Measurements from ENCODE around the gene JAZF1.

The JAZF1 gene

DNA sequence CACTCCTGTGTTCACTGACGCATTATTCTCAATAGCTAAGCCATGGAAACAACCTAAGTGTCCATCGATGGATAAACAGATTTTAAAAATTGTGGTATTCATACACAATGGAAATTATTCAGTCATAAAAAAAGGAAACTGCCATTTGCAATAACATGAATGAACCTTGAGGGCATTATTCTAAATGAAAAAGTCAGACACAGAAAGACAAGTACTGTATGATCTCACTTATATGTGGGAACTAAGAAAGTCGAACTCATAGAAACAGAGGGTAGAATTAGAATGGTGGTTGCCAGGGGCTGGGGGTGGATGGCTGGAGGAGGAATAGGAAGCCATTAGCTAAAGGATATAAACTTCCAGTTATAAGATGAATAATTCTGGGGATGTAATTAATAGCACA lies 71.8 kb downstream of the JAZF1 start:
- DNase-seq (no peak), ATAC-seq (replicated peaks) (peak; percentile 27)
- H3K4me3 Mint-ChIP-seq: no peak overlapping the region
- no peaks in the 10 kb centered on the region for H3K27me3 Mint-ChIP-seq
- peak overlapping the region; percentile 60 for H3K27ac Mint-ChIP-seq
- peaks cover 11 to 33% of the 10 kb centered on the region in 2 donors for H3K36me3 Mint-ChIP-seq
- peaks cover 44 to 74% of the 10 kb centered on the region in 2 donors for H3K4me1 Mint-ChIP-seq
- H3K9me3 Mint-ChIP-seq: peaks cover 0 to 2% of the 10 kb centered on the region in 2 donors

DNA sequence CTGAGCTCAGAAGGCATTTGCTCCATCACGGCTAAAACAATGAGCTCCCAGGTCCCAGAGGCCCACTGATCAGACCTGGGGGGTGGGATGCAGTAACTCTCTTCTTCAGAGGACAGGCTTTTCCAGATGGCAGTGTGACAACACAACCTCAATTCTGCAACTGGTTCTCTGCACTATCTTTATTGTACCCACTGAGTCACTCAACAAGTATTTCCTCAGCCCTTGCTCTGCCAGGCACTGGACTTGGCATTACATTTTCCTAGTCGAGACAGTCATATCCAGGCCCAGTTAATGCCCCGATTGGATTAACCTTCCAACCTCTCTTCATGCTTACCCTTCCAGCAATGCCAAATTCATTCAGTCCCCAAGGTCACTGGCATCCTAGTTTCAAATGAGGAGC lies 72.6 kb downstream of the JAZF1 start:
- H3K4me1 Mint-ChIP-seq: peaks cover 44 to 75% of the 10 kb centered on the region in 2 donors
- no peak for DNase-seq
- no peak for ATAC-seq (replicated peaks)
- H3K36me3 Mint-ChIP-seq: peaks cover 15 to 39% of the 10 kb centered on the region in 2 donors
- no peak overlapping the region for H3K27ac Mint-ChIP-seq
- H3K9me3 Mint-ChIP-seq: peaks cover 0 to 2% of the 10 kb centered on the region in 2 donors
- no peak overlapping the region for H3K4me3 Mint-ChIP-seq
- no peaks in the 10 kb centered on the region for H3K27me3 Mint-ChIP-seq

GRCh38 chr7:28106321-28106829 lies 74.2 kb downstream of the JAZF1 start:
- ATAC-seq (replicated peaks) (no peak), DNase-seq (no peak)
- Mint-ChIP-seq H3K9me3 (peaks cover 0 to 2% of the 10 kb centered on the region in 2 donors), H3K4me1 (peaks cover 44 to 68% of the 10 kb centered on the region in 2 donors), H3K27me3 (no peaks in the 10 kb centered on the region), H3K4me3 (no peak overlapping the region), H3K36me3 (peaks cover 15 to 43% of the 10 kb centered on the region in 2 donors), H3K27ac (no peak overlapping the region)

DNA sequence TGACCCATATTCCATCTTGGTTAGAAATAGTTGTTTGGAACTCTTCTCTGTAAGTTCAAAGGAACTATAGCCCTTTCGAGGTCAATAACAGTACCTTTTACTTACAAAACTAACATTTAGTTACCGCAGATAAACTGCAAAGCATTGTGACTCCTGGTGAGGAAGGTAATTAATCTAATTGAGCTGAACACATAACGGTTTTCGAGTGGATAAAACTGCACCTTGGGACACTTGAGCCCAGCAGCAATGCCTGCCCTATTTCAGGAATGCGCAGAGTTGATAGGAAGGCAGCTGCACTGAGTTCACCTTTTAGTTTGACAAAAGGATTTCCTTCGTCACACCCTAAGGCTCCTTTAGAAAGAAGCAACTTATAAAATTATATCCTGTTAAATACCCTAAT lies 75.4 kb downstream of the JAZF1 start:
- peaks cover 0 to under 1% of the 10 kb centered on the region in 2 donors for H3K9me3 Mint-ChIP-seq
- H3K27me3 Mint-ChIP-seq: no peaks in the 10 kb centered on the region
- peaks cover 43 to 65% of the 10 kb centered on the region in 2 donors for H3K4me1 Mint-ChIP-seq
- peaks cover 14 to 45% of the 10 kb centered on the region in 2 donors for H3K36me3 Mint-ChIP-seq
- DNase-seq (no peak), ATAC-seq (replicated peaks) (no peak)
- H3K4me3 Mint-ChIP-seq: no peak overlapping the region
- H3K27ac Mint-ChIP-seq: no peak overlapping the region

- Mint-ChIP-seq H3K36me3 (peaks cover 12 to 41% of the 10 kb centered on the region in 2 donors), H3K4me1 (peaks cover 41 to 60% of the 10 kb centered on the region in 2 donors), H3K27me3 (no peaks in the 10 kb centered on the region), H3K27ac (no peak overlapping the region), H3K4me3 (no peak overlapping the region), H3K9me3 (no peaks in the 10 kb centered on the region)
- ATAC-seq (replicated peaks) (no peak), DNase-seq (no peak)
Measured at GRCh38 chr7:28104811-28105210, 75.8 kb downstream of the JAZF1 start.

DNA sequence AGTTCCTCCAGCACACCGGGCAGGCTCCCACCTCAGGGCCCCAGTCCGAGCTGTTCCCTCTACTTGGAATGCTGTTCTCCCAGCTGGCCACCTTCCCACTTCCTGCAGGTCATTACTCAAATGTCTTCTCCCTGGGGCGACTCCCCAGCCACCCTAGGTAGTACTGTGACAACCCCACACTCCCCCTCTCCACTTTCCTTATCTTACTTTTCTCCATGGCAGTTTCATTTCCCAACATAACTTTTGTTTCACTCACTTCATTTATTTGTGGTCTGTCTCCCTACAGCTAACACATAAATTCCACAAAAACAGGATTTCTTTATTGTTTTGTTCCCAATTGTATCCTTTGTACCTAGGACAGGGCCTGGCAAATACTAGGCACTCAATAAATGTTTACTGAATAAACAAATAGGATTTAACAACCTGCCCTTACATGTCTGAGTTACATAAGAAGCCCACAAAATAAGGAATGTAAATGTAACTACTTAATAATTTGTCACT lies 76.5 kb downstream of the JAZF1 start:
- Mint-ChIP-seq H3K27me3 (no peaks in the 10 kb centered on the region), H3K36me3 (peaks cover 12 to 35% of the 10 kb centered on the region in 2 donors), H3K27ac (peak overlapping the region; percentile 39), H3K4me3 (no peak overlapping the region), H3K9me3 (no peaks in the 10 kb centered on the region), H3K4me1 (peaks cover 36 to 53% of the 10 kb centered on the region in 2 donors)
- ATAC-seq (replicated peaks) (no peak), DNase-seq (no peak)

DNA sequence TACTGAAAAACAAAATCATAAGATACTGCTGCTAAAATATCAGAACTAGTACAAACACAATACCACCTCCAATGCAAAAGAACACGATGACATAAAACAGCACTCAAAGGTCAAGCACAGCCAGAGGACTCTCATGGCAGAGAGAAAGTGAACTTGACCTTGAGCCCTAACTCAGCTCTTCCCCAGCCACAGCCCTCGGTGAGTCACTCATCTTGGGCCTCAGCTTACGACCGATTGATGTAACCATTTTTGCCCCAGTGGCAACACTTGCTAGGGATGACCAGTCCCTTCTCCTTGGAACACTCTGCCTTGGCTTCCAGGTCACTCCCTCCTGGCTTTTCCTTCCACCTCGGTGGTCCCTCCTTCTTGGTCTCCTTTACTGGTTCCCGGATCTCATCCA lies 77.8 kb downstream of the JAZF1 start:
- DNase-seq: no peak
- Mint-ChIP-seq H3K27me3 (no peaks in the 10 kb centered on the region), H3K4me3 (no peak overlapping the region), H3K27ac (no peak overlapping the region), H3K36me3 (peaks cover 9 to 25% of the 10 kb centered on the region in 2 donors), H3K4me1 (peaks cover 25 to 44% of the 10 kb centered on the region in 2 donors), H3K9me3 (no peaks in the 10 kb centered on the region)
- ATAC-seq (replicated peaks): peak; percentile 74 to 83

DNA sequence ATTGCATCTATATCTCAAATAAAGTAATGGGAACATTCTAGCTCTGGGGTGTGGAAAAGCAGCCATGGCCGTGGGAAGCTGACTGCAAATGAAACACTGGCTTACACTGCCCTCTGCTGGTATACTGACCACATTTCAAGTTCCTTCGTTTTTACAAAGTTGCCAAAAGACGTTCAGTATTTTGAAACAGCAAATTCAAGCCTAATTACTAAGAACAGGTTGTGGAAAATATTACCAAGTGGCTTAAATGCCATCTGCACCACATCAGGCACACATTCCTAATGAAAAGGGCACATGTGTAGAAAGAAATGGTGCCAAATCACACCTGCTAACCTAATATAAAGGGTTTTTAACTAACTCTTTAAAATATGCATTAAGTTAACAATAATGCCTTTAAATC lies 83.9 kb downstream of the JAZF1 start:
- ATAC-seq (replicated peaks): peak; percentile 42 to 49
- H3K27me3 Mint-ChIP-seq: no peaks in the 10 kb centered on the region
- peak overlapping the region in 1 of 2 donors; percentile 16 for H3K4me3 Mint-ChIP-seq
- peaks cover 22 to 48% of the 10 kb centered on the region in 2 donors for H3K4me1 Mint-ChIP-seq
- peaks cover 16 to 21% of the 10 kb centered on the region in 2 donors for H3K36me3 Mint-ChIP-seq
- peak; percentile 22 for DNase-seq
- H3K27ac Mint-ChIP-seq: peak overlapping the region; percentile 25
- H3K9me3 Mint-ChIP-seq: no peaks in the 10 kb centered on the region

- no peak overlapping the region for H3K27ac Mint-ChIP-seq
- peaks cover 16 to 17% of the 10 kb centered on the region in 2 donors for H3K36me3 Mint-ChIP-seq
- peaks cover 24 to 53% of the 10 kb centered on the region in 2 donors for H3K4me1 Mint-ChIP-seq
- DNase-seq (no peak), ATAC-seq (replicated peaks) (no peak)
- no peak overlapping the region for H3K4me3 Mint-ChIP-seq
- H3K27me3 Mint-ChIP-seq: no peaks in the 10 kb centered on the region
- no peaks in the 10 kb centered on the region for H3K9me3 Mint-ChIP-seq
Measured at GRCh38 chr7:28095231-28095630, 85.4 kb downstream of the JAZF1 start.

- ATAC-seq (replicated peaks) (peak; percentile 43 to 59), DNase-seq (peak; percentile 30)
- Mint-ChIP-seq H3K27ac (peak overlapping the region; percentile 73), H3K9me3 (peaks cover 0 to 2% of the 10 kb centered on the region in 2 donors), H3K4me1 (peaks cover 36 to 68% of the 10 kb centered on the region in 2 donors), H3K27me3 (no peaks in the 10 kb centered on the region), H3K4me3 (no peak overlapping the region), H3K36me3 (peaks cover 21 to 23% of the 10 kb centered on the region in 2 donors)
Measured at GRCh38 chr7:28093623-28094232, 86.9 kb downstream of the JAZF1 start.

- Mint-ChIP-seq H3K9me3 (peaks cover 0 to 2% of the 10 kb centered on the region in 2 donors), H3K36me3 (peaks cover 21 to 27% of the 10 kb centered on the region in 2 donors), H3K27me3 (no peaks in the 10 kb centered on the region), H3K4me1 (peaks cover 40 to 67% of the 10 kb centered on the region in 2 donors), H3K4me3 (no peak overlapping the region), H3K27ac (no peak overlapping the region)
- no peak for ATAC-seq (replicated peaks)
- no peak for DNase-seq
Measured at GRCh38 chr7:28091190-28091589, 89.4 kb downstream of the JAZF1 start.

- Mint-ChIP-seq H3K36me3 (peaks cover 12 to 18% of the 10 kb centered on the region in 2 donors), H3K4me3 (no peak overlapping the region), H3K9me3 (peaks cover 0 to 2% of the 10 kb centered on the region in 2 donors), H3K4me1 (peaks cover 29 to 56% of the 10 kb centered on the region in 2 donors), H3K27me3 (no peaks in the 10 kb centered on the region), H3K27ac (no peak overlapping the region)
- DNase-seq (no peak), ATAC-seq (replicated peaks) (no peak)
Measured at GRCh38 chr7:28088901-28089714, 91.5 kb downstream of the JAZF1 start.

DNA sequence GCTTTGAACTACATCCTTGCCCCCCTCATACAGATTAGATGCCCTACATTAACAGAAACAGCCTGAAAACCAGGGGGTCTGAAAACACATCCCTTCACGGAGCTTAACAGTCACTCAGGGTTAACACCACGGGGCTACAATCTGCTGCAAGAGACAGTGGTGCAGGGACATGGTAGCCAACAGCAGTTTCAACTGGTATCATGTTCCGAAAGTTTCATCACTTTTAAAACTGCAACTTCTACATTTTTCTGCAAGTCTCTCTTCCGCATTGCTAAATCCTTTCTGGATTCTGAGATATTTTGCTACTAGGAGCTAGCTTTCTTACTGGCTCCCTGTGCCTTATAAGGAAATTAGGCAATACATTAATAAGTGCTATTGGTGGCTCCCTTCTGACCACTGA lies 92.6 kb downstream of the JAZF1 start:
- no peak for DNase-seq
- peaks cover 28 to 52% of the 10 kb centered on the region in 2 donors for H3K4me1 Mint-ChIP-seq
- peaks cover 0 to 2% of the 10 kb centered on the region in 2 donors for H3K9me3 Mint-ChIP-seq
- no peak overlapping the region for H3K4me3 Mint-ChIP-seq
- ATAC-seq (replicated peaks): no peak
- H3K27ac Mint-ChIP-seq: no peak overlapping the region
- peaks cover 5 to 10% of the 10 kb centered on the region in 2 donors for H3K36me3 Mint-ChIP-seq
- H3K27me3 Mint-ChIP-seq: no peaks in the 10 kb centered on the region

GRCh38 chr7:28086198-28086597 lies 94.4 kb downstream of the JAZF1 start:
- peaks cover 0 to 2% of the 10 kb centered on the region in 2 donors for H3K9me3 Mint-ChIP-seq
- no peak for DNase-seq
- no peaks in the 10 kb centered on the region for H3K27me3 Mint-ChIP-seq
- H3K4me3 Mint-ChIP-seq: no peak overlapping the region
- H3K36me3 Mint-ChIP-seq: peaks cover 9 to 13% of the 10 kb centered on the region in 2 donors
- no peak overlapping the region for H3K27ac Mint-ChIP-seq
- peaks cover 39 to 69% of the 10 kb centered on the region in 2 donors for H3K4me1 Mint-ChIP-seq
- ATAC-seq (replicated peaks): peak; percentile 81 to 90

Data from stimulated activated naive B cell treated with anti-CD40 and anti-IgM and Interleukin-4, amounts not matched to agents 10 μg/mL and 1 μg/mL and 100 μg/mL, for 72 hours (primary cell).